Common myeloid progenitor, CD34-positive (primary cell): ENCODE measurements around the gene CREG2.

Experiments used
- CTCF ChIA-PET: fragments of 350-600 bp; sonication (Branson Sonifier 250); formaldehyde crosslinking; loops from one replicate; lab custom pipeline; 2021; ENCODE audit warnings: antibody characterized with exemption; lab: Charles Lee
- POLR2A ChIA-PET: fragments of 350-600 bp; sonication (Branson Sonifier 250); formaldehyde crosslinking; loops from one replicate; lab custom pipeline; 2021; ENCODE audit warnings: antibody characterized with exemption; lab: Charles Lee
- DNase-seq, 3 donors: peaks; one replicate each; pipeline versions ENCODE4 v3.0.0 to v3.0.0-alpha.2; 2013
- H3K27ac ChIP-seq, 2 experiments: 1 replicate in 1 of 2; 2 replicates in 1 of 2; pipeline ENCODE4 v1.7.0; 2013; ENCODE audit warnings: inconsistent platforms in 2 of 2, low read length in 2 of 2, mild to moderate bottlenecking in 2 of 2, low read depth in 1 of 2, moderate library complexity in 1 of 2; ENCODE audit not compliant: severe bottlenecking in 2 of 2, insufficient read depth in 1 of 2, poor library complexity in 1 of 2
- H3K27me3 ChIP-seq, 5 experiments: replicated peaks in 2 of 5; 1 replicate in 3 of 5; 2 replicates in 2 of 5; pipeline versions ENCODE4 v1.6.1 to v1.7.0; 2013; ENCODE audit warnings: low read length in 4 of 5, mild to moderate bottlenecking in 2 of 5, moderate library complexity in 2 of 5, inconsistent platforms in 1 of 5; ENCODE audit not compliant: insufficient read depth in 5 of 5, control insufficient read depth in 4 of 5
- H3K36me3 ChIP-seq, 4 experiments: 1 replicate in 2 of 4; 2 replicates in 2 of 4; pipeline versions ENCODE4 v1.6.1 to v1.7.0; 2013; ENCODE audit warnings: low read length in 3 of 4, control low read depth in 1 of 4, mild to moderate bottlenecking in 1 of 4; ENCODE audit not compliant: control insufficient read depth in 4 of 4, insufficient read depth in 4 of 4
- H3K4me1 ChIP-seq, 4 experiments: 1 replicate in 3 of 4; 2 replicates in 1 of 4; pipeline versions ENCODE4 v1.6.1 to v1.7.1; 2013; ENCODE audit warnings: low read length in 3 of 4, mild to moderate bottlenecking in 3 of 4, control low read depth in 1 of 4, inconsistent platforms in 1 of 4, moderate library complexity in 1 of 4; ENCODE audit not compliant: control insufficient read depth in 4 of 4, insufficient read depth in 4 of 4; ENCODE audit errors: control extremely low read depth in 1 of 4
- H3K4me3 ChIP-seq, 7 experiments: 1 replicate in 4 of 7; 2 replicates in 3 of 7; pipeline versions ENCODE4 v1.5.1 to v1.7.0; 2013; ENCODE audit warnings: mild to moderate bottlenecking in 7 of 7, low read length in 6 of 7, moderate library complexity in 6 of 7, inconsistent platforms in 2 of 7, low read depth in 2 of 7, control low read depth in 1 of 7; ENCODE audit not compliant: insufficient read depth in 4 of 7, control insufficient read depth in 1 of 7; ENCODE audit errors: extremely low read depth in 1 of 7
- H3K9me3 ChIP-seq, 5 experiments: 1 replicate in 4 of 5; 2 replicates in 1 of 5; pipeline versions ENCODE4 v1.6.1 to v1.7.1; 2013; ENCODE audit warnings: low read length in 4 of 5, mild to moderate bottlenecking in 2 of 5, inconsistent platforms in 1 of 5, low read depth in 1 of 5, moderate library complexity in 1 of 5; ENCODE audit not compliant: control insufficient read depth in 4 of 5, insufficient read depth in 2 of 5; ENCODE audit errors: control extremely low read depth in 1 of 5
- WGBS: methylation state at CpG from one replicate; pipeline ENCODE4 v1.1.5; 2013; ENCODE audit not compliant: insufficient coverage; 5-methylcytosine and 5-hydroxymethylcytosine counted together

Gene CREG2

DNA sequence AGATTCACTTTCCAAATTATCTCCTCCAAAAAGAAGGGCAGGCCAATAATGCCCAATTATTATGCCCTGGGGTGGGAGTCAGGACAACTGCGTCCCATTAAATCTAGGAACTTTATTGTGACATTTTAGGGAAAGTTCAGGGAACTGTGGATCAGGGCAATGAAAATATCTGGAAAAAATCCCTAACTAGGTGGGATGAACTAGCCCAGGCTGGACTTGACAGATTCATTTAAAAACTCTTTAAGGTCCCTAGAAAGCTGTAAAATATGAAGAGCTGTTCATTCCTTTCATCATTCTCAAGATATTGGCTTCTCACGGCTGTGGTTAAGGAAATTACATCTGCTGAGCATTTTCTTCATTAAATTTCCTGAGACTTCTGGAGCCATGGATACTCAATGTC lies 8.2 kb downstream of the CREG2 start:
- Histone ChIP-seq H3K4me1 (peaks cover 0 to 4% (median 3%) of the 10 kb centered on the region in 4 experiments), H3K27me3 (peaks cover 0 to 3% (median 0%) of the 10 kb centered on the region in 5 experiments), H3K9me3 (no peaks in the 10 kb centered on the region), H3K27ac (no peak overlapping the region), H3K36me3 (no peaks in the 10 kb centered on the region), H3K4me3 (no peak overlapping the region)
- no peak for DNase-seq
- WGBS = 100% methylated on average over 2 of the region's 2 CpGs
- CTCF ChIA-PET = interaction anchor here (0.6 to 1.4 kb wide), 4 partner anchors 9 to 212 kb away, joined by 3 to 5 read pairs (median 4); partner anchors contain the start of gene CREG2
- POLR2A ChIA-PET = no interaction called here

DNA sequence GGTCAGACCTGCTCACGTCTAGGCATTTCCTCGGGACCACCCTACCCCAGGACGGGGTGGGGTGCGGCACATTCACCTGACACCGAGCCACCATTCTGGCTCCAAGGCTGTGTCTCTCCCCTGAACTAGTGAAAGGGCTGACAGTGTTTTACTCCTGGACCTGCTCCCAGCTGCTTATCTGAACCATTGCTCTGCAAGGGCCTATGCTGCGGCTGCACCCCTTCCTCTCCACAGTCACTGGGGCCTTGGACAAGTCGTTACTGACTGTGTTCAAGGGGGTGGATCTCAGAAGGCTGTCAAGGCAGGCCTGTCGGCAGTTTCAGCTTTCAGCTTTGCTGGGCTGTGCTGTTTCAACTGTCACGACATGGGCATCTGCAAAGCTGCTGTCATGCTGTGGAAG lies 11.7 kb downstream of the CREG2 start:
- no peak overlapping the region for H3K27ac ChIP-seq
- 67% methylated on average over 8 of the region's 9 CpGs for WGBS
- peaks cover 0 to 5% (median 0%) of the 10 kb centered on the region in 5 experiments for H3K9me3 ChIP-seq
- H3K27me3 ChIP-seq = no peaks in the 10 kb centered on the region
- DNase-seq = peak in 2 of 3 donors; percentile 30 to 58
- no peak overlapping the region for H3K4me3 ChIP-seq
- ChIA-PET POLR2A (no interaction called here), CTCF (interaction anchor here (0.8 to 1.5 kb wide), 3 partner anchors 11 to 23 kb away, joined by 3 read pairs; partner anchors contain the start of gene CREG2)
- H3K4me1 ChIP-seq = peaks cover 0 to 4% (median 3%) of the 10 kb centered on the region in 4 experiments
- H3K36me3 ChIP-seq = no peaks in the 10 kb centered on the region

DNA sequence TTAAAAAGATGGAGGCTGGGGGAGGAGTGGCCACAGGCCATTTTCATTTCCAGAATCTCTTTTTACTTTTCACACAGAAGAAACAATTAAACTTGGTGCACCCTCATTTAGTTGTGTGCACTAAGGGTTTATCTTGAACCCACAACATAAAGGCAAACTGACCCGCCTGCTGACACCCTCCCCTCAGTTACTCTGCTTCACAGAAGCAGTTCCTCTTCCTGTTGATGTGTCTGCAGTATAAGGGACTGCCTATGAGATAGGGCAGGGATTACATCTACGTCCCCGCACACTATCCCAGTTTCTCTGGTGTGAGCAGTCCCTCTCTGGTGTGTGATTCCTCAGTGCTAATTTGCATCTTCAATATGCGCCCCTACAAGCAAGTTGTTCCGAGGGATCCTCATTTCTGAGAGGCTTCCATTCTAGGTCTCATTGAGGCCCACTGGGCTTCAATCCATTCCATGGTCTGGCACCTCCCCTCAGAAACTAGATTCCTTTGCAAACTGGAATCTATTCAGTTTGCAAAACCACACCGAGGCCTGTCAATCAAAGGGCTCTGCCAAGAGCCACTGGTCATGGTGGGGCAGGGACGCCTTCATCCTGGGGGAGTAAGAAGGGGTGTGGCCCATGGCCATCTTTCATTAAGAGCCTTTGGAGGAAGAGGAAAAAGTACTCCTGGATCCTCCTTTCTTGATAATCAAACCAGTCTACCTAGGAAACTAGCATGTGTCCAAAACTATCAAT lies 12.3 kb downstream of the CREG2 start:
- ChIA-PET CTCF (interaction anchor here (1.4 to 1.8 kb wide), 4 partner anchors 12 to 33 kb away, joined by 3 to 6 read pairs (median 3); no protein-coding TSS in a partner anchor), POLR2A (no interaction called here)
- peaks cover 0 to 4% (median 3%) of the 10 kb centered on the region in 4 experiments for H3K4me1 ChIP-seq
- no peaks in the 10 kb centered on the region for H3K36me3 ChIP-seq
- H3K9me3 ChIP-seq = peaks cover 0 to 5% (median 0%) of the 10 kb centered on the region in 5 experiments
- DNase-seq = no peak
- no peak overlapping the region for H3K27ac ChIP-seq
- WGBS = 85% methylated on average over 6 of the region's 7 CpGs
- H3K4me3 ChIP-seq = no peak overlapping the region
- H3K27me3 ChIP-seq = no peaks in the 10 kb centered on the region

DNA sequence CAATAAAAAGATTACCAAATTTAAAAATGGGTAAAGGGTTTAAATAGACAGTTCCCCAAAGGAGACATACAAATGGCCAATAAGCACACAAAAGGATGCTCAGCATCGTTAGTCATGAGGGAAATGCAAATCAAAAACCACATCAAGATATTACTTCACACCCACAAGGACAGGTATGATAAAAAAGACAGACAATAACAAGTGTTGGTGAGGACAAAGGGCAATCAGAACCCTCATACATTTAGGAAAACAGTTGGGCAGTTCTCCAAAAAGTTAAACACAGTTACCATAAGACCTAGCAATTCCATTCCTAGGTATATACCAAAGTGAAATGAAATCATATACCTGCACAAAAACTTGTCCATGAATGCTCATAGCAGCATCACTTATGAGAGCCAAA lies 14.5 kb downstream of the CREG2 start:
- WGBS = no CpG with 5 or more reads among the region's 1 CpG
- no peak overlapping the region for H3K4me3 ChIP-seq
- CTCF ChIA-PET = interaction anchor here (1.4 to 1.8 kb wide), 2 partner anchors 10 to 13 kb away, joined by 4 to 6 read pairs; no protein-coding TSS in a partner anchor
- H3K4me1 ChIP-seq = peaks cover 0 to 4% (median 3%) of the 10 kb centered on the region in 4 experiments
- POLR2A ChIA-PET = no interaction called here
- peaks cover 0 to 2% (median 0%) of the 10 kb centered on the region in 5 experiments for H3K27me3 ChIP-seq
- no peak overlapping the region for H3K27ac ChIP-seq
- no peak for DNase-seq
- peaks cover 0 to 5% (median 0%) of the 10 kb centered on the region in 5 experiments for H3K9me3 ChIP-seq
- H3K36me3 ChIP-seq = no peaks in the 10 kb centered on the region

DNA sequence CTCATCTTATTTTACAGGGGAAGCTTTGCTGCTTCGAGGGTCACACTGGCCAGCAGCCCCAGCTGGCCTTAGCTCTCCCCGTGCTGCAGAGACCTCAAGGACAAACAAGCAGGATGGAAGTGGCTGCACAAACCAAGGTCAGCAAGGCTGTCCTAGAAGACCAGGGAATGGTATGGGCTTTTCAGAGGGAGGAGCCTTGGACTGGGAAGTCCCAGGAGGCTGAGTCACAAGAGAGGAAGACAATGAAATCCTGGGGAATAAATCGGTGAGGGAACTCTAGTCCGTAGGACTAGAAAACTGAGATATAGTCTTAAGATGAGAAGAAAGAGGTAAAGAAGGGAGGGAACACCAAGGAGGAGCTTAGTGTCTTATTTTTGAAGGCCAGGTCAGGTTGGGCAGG lies 15.7 kb downstream of the CREG2 start:
- Histone ChIP-seq H3K27ac (no peak overlapping the region), H3K27me3 (peaks cover 0 to 2% (median 0%) of the 10 kb centered on the region in 5 experiments), H3K4me3 (no peak overlapping the region), H3K4me1 (peaks cover 0 to 4% (median 3%) of the 10 kb centered on the region in 4 experiments), H3K36me3 (no peaks in the 10 kb centered on the region), H3K9me3 (peaks cover 0 to 5% (median 0%) of the 10 kb centered on the region in 5 experiments)
- 94% methylated on average over 4 of the region's 4 CpGs for WGBS
- ChIA-PET CTCF (interaction anchor here (1.0 kb wide), 1 partner anchor 20 kb away, joined by 3 read pairs; no protein-coding TSS in a partner anchor), POLR2A (no interaction called here)
- no peak for DNase-seq

DNA sequence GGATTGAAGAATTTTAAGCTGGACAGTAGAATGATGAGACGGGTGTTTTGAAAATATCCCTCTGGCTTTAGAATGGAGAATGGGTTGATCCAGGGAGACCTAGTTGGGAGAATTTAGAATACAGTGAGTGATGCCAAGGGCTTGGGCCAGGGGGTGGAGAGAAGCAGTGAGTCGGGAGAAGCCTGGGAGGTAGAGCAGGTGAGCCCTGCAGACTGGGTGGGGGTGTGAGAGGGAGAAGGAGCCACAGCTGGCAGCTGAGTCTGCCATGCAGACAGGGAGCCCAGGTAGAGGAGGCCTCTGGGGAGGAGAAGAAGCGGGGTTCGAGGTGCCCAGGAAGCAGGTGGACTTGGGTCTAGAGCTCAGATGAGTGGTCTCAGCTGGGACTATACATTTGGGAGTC lies 18.2 kb downstream of the CREG2 start:
- Histone ChIP-seq H3K36me3 (no peaks in the 10 kb centered on the region), H3K27ac (no peak overlapping the region), H3K4me1 (no peaks in the 10 kb centered on the region), H3K9me3 (peaks cover 0 to 5% (median 0%) of the 10 kb centered on the region in 5 experiments), H3K27me3 (peaks cover 0 to 2% (median 0%) of the 10 kb centered on the region in 5 experiments), H3K4me3 (no peak overlapping the region)
- CTCF ChIA-PET = interaction anchor here (1.1 to 1.5 kb wide), 3 partner anchors 11 to 19 kb away, joined by 3 to 4 read pairs (median 4); no protein-coding TSS in a partner anchor
- no peak for DNase-seq
- POLR2A ChIA-PET = no interaction called here
- WGBS = 94% methylated on average over 4 of the region's 4 CpGs

DNA sequence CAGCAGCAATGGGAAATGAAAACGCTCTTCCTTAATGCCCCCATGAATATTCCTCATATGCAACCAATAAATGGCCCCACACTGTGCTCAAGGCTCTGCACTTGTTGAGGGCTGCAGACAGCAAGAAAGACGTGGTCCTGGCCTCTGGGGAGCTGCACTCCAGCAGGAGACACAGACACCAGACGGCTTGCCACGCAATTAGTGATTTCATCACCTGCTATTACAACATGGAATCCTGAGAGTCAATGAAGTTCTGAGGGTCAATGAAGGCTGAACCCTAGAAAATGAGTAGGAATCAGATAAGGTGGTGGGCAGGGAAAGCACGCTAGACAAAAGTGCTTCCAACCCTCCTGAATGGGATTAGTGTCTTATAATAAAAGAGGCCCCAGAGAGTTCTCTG lies 18.9 kb downstream of the CREG2 start:
- CTCF ChIA-PET = no interaction called here
- no peaks in the 10 kb centered on the region for H3K4me1 ChIP-seq
- H3K9me3 ChIP-seq = peaks cover 0 to 5% (median 0%) of the 10 kb centered on the region in 5 experiments
- no peak overlapping the region for H3K4me3 ChIP-seq
- WGBS = 97% methylated on average over 5 of the region's 5 CpGs
- DNase-seq = no peak
- peaks cover 0 to 2% (median 0%) of the 10 kb centered on the region in 5 experiments for H3K27me3 ChIP-seq
- POLR2A ChIA-PET = no interaction called here
- no peaks in the 10 kb centered on the region for H3K36me3 ChIP-seq
- H3K27ac ChIP-seq = no peak overlapping the region
